Astrocyte of the spinal cord (primary cell): ENCODE data around the gene GPR152.
"Not testable (repeated sequence)": the region's sequence is repeated elsewhere in the genome, so short reads cannot be mapped to it uniquely, and the experiment has no call there.

Experiments
- DNase-seq: peaks from one replicate; pipeline ENCODE4 v3.0.0; 2011; ENCODE audit warnings: low read depth, low spot score
- H3K4me3 ChIP-seq: 2 replicates; pipeline ENCODE4 v1.5.1; 2011; ENCODE audit warnings: low read depth, mild to moderate bottlenecking, low read length, moderate library complexity
- CTCF ChIP-seq: IDR thresholded peaks from 2 replicates; pipeline ENCODE4 v1.5.1; 2012; ENCODE audit warnings: low read depth, mild to moderate bottlenecking, low read length, inconsistent platforms
- in situ Hi-C: cut with HindIII; loops from 2 replicates; pipeline ENCODE4 v1.10.0; 2017; ENCODE audit warnings: low sequenced_read_pairs

The GPR152 gene

GRCh38 chr11:67429038-67429668 lies 23.4 kb downstream of the GPR152 start:
- in situ Hi-C loops, result no loop called here
- TF ChIP-seq CTCF, result no peak
- peak overlapping the region; percentile 97 for H3K4me3 ChIP-seq
- DNase-seq, result no peak

- no peak for TF ChIP-seq CTCF
- DNase-seq, result peak; percentile 97
- in situ Hi-C loops, result no loop called here
- peak within 1 kb of the TSS; percentile 97 for H3K4me3 ChIP-seq
Measured at GRCh38 chr11:67428052-67429001, 24.2 kb downstream of the GPR152 start, which contains the start of gene RPS6KB2. RPS6KB2 (plus strand) TSS chr11:67428494; CDS start chr11:67428546, 52 bp downstream.

DNA sequence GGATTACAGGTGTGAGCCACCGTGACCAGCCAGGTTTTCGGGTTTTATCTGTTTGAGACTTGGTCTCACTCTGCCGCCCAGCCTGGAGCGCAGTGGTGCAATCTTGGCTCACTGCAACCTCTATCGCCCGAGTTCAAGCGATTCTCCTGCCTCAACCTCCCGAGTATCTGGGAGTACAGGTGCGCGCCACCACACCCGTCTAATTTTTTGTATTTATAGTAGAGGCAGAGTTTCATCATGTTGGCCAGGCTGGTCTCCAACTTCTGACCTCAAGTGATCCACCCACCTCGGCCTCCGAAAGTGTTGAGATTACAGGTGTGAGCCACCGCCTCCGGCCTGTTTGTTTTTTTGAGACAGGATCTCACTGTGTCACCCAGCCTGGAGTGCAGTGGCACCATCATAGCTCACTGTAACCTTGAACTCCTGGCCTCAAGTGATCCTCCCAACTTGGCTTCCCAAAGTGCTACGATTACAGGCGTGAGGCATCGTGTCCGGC lies 25.1 kb downstream of the GPR152 start:
- peak overlapping the region; percentile 97 for H3K4me3 ChIP-seq
- DNase-seq, in situ Hi-C loops: not testable (repeated sequence)

- in situ Hi-C loops, result no loop called here
- no peak for DNase-seq
- no peak for TF ChIP-seq CTCF
- H3K4me3 ChIP-seq, result no peak overlapping the region
Measured at GRCh38 chr11:67423891-67424613, 28.5 kb downstream of the GPR152 start.

DNA sequence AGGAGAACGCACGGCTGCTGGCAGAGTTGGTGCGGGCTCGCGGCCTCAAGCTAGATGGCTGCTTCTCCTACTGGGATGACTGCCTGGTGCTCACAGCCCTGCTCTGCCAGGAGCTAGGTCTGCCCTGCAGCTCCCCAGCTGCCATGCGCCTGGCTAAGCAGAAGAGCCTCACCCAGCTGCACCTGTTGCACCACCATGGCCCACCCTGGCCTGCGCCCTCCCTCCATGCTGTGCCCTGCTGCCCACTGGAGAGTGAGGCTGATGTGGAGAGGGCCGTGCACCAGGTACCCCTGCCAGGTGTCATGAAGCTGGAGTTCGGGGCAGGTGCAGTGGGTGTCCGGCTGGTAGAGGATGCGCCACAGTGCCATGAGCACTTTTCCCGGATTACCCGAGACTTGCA lies 29.1 kb downstream of the GPR152 start:
- no peak for DNase-seq
- no peak for TF ChIP-seq CTCF
- no peak overlapping the region for H3K4me3 ChIP-seq
- in situ Hi-C loops, result no loop called here

- H3K4me3 ChIP-seq, result no peak overlapping the region
- no peak for DNase-seq
- no peak for TF ChIP-seq CTCF
- in situ Hi-C loops, result no loop called here
Measured at GRCh38 chr11:67422891-67423290, 29.6 kb downstream of the GPR152 start.
